Endothelial cell of umbilical vein (primary cell): Measurements from ENCODE around the gene TFDP1. TPM values are rescaled to one million over a fixed set of nuclear protein-coding genes. Genes with fewer than 3 reads are reported as not detected.

Experiments used
- BruUV-seq: library from RNA; stranded (reverse); fragments of 400-500 nt; replicated peaks from 2 replicates; lab custom pipeline; 2021; lab: Mats Ljungman, UMichigan
- CTCF ChIA-PET: fragments of 300-600, 350-600 bp; sonication (Branson Sonifier 250); formaldehyde crosslinking; loops from one replicate; lab custom pipeline; 2021; ENCODE audit warnings: antibody characterized with exemption, inconsistent platforms; lab: Charles Lee
- POLR2A ChIA-PET: fragments of 300-600, 350-600 bp; sonication (Branson Sonifier 250); formaldehyde crosslinking; loops from one replicate; lab custom pipeline; 2021; ENCODE audit warnings: antibody characterized with exemption, inconsistent platforms; lab: Charles Lee
- DNase-seq: peaks from one replicate; pipeline ENCODE4 v3.0.0-alpha.2; 2011; ENCODE audit warnings: low read depth, low spot score
- FAIRE-seq: peaks from 2 replicates; lab custom pipeline; 2011; peaks lifted over from hg19 to GRCh38; lab: Jason Lieb, UNC
- H2AFZ ChIP-seq: 2 replicates; pipeline ENCODE4 v1.6.0; 2012; ENCODE audit warnings: low read depth, low read length, control low read depth, inconsistent platforms
- H3K27ac ChIP-seq: 2 replicates; pipeline ENCODE4 v1.5.1; 2011; ENCODE audit warnings: low read depth, mild to moderate bottlenecking, control low read depth, low read length, moderate library complexity; ENCODE audit not compliant: insufficient read depth
- H3K27me3 ChIP-seq, 2 experiments: 2 replicates each; pipeline versions ENCODE4 v1.6.0 to v1.6.1; 2011; ENCODE audit warnings: low read length in 2 of 2, mixed read lengths in 1 of 2; ENCODE audit not compliant: control insufficient read depth in 2 of 2, insufficient read depth in 2 of 2
- H3K36me3 ChIP-seq, 2 experiments: 2 replicates in 1 of 2; 3 replicates in 1 of 2; pipeline ENCODE4 v1.5.1; 2011; ENCODE audit warnings: low read length in 2 of 2, mild to moderate bottlenecking in 1 of 2, moderate library complexity in 1 of 2; ENCODE audit not compliant: control insufficient read depth in 2 of 2, insufficient read depth in 2 of 2; ENCODE audit errors: extremely low read depth in 1 of 2
- H3K4me1 ChIP-seq: 3 replicates; pipeline ENCODE4 v1.5.1; 2011; ENCODE audit warnings: mild to moderate bottlenecking, low read length; ENCODE audit not compliant: control insufficient read depth, insufficient read depth; ENCODE audit errors: extremely low read depth
- H3K4me2 ChIP-seq: 2 replicates; pipeline ENCODE4 v1.6.1; 2011; ENCODE audit warnings: low read length, control low read depth, mixed read lengths; ENCODE audit not compliant: insufficient read depth
- H3K4me3 ChIP-seq, 3 experiments: fragments of 200-600 bp in 1 of 3; sonication (generic), shearing (Covaris generic) in 1 of 3; replicated peaks in 1 of 3; 2 replicates each; pipeline ENCODE4 v1.5.1; 2011 to 2016; ENCODE audit warnings: control low read depth in 3 of 3, low read length in 3 of 3, mild to moderate bottlenecking in 2 of 3, inconsistent platforms in 1 of 3, low read depth in 1 of 3, moderate library complexity in 1 of 3; ENCODE audit not compliant: insufficient read depth in 1 of 3
- H3K79me2 ChIP-seq: 2 replicates; pipeline ENCODE4 v1.6.0; 2012; ENCODE audit warnings: low read length, inconsistent platforms; ENCODE audit not compliant: control insufficient read depth, insufficient read depth
- H3K9ac ChIP-seq: replicated peaks from 2 replicates; pipeline ENCODE3; 2011; ENCODE audit warnings: low read length, control low read depth; ENCODE audit not compliant: insufficient read depth; ENCODE audit errors: extremely low read depth
- H3K9me1 ChIP-seq: replicated peaks from 3 replicates; pipeline ENCODE4 v1.6.0; 2011; ENCODE audit warnings: mild to moderate bottlenecking, low read length; ENCODE audit not compliant: control insufficient read depth, insufficient read depth; ENCODE audit errors: extremely low read depth
- H3K9me3 ChIP-seq: replicated peaks from 2 replicates; pipeline ENCODE4 v1.5.1; 2012; ENCODE audit warnings: low read length, inconsistent platforms; ENCODE audit not compliant: control insufficient read depth, insufficient read depth
- H4K20me1 ChIP-seq: replicated peaks from 2 replicates; pipeline ENCODE3; 2011; ENCODE audit warnings: mild to moderate bottlenecking, low read length; ENCODE audit not compliant: control insufficient read depth, insufficient read depth; ENCODE audit errors: extremely low read depth
- JUN ChIP-seq: IDR thresholded peaks from 2 replicates; pipeline ENCODE4 v1.6.1; 2011; ENCODE audit warnings: borderline replicate concordance, low read depth; ENCODE audit not compliant: insufficient read length, insufficient read depth
- POLR2AphosphoS5 ChIP-seq: IDR thresholded peaks from 2 replicates; pipeline ENCODE4 v1.6.1; 2012; ENCODE audit warnings: low read depth, mild to moderate bottlenecking, control low read depth, low read length, moderate library complexity; ENCODE audit not compliant: insufficient read depth
- dilution Hi-C: fragments of 300-500 bp; cut with MboI; formaldehyde crosslinking; loops from one replicate; pipeline ENCODE4 v1.15.0; 2019; ENCODE audit warnings: low sequenced_read_pairs; ENCODE audit not compliant: extremely low pct_ligation_motif_present
- intact Hi-C: fragments of 100-400 bp; cut with micrococcal nuclease; formaldehyde crosslinking; loops from one replicate; pipeline ENCODE4 v1.10.0; 2022
- polyA plus RNA-seq, 4 experiments: library from polyadenylated mRNA; depleted of rRNA in 3 of 4; stranded (reverse) in 3 of 4; unstranded in 1 of 4; fragments of >200 nt; gene quantifications; 2 replicates each; pipeline versions ENCODE4 v1.2.1 to v1.2.3, GENCODE V29; 2011 to 2012; ENCODE audit warnings: missing spikeins in 1 of 4
- total RNA-seq: library from RNA; stranded (reverse); gene quantifications from 2 replicates; pipeline ENCODE4 v1.2.3, GENCODE V29; 2021
- TF ChIP-seq, protein P1 (sequence below): IDR thresholded peaks from 2 replicates; pipeline ENCODE4 v1.6.1; 2011; ENCODE audit not compliant: insufficient read depth, insufficient read length
- TF ChIP-seq, protein P2 (sequence below), 2 donors: IDR thresholded peaks; 1 replicate in 1 of 2; 2 replicates in 1 of 2; pipeline ENCODE4 v1.5.1; 2011; ENCODE audit warnings: low read length in 2 of 2, mild to moderate bottlenecking in 2 of 2, moderate library complexity in 2 of 2, control low read depth in 1 of 2, inconsistent platforms in 1 of 2, low read depth in 1 of 2; ENCODE audit not compliant: insufficient read depth in 1 of 2; ENCODE audit errors: extremely low read depth in 1 of 2

Gene TFDP1
- total and polyA plus RNA-seq, 2 donors (not counting 3 experiments of a cell fraction or from before 2014, with no cell fraction given) = 64.3 to 137 TPM

DNA sequence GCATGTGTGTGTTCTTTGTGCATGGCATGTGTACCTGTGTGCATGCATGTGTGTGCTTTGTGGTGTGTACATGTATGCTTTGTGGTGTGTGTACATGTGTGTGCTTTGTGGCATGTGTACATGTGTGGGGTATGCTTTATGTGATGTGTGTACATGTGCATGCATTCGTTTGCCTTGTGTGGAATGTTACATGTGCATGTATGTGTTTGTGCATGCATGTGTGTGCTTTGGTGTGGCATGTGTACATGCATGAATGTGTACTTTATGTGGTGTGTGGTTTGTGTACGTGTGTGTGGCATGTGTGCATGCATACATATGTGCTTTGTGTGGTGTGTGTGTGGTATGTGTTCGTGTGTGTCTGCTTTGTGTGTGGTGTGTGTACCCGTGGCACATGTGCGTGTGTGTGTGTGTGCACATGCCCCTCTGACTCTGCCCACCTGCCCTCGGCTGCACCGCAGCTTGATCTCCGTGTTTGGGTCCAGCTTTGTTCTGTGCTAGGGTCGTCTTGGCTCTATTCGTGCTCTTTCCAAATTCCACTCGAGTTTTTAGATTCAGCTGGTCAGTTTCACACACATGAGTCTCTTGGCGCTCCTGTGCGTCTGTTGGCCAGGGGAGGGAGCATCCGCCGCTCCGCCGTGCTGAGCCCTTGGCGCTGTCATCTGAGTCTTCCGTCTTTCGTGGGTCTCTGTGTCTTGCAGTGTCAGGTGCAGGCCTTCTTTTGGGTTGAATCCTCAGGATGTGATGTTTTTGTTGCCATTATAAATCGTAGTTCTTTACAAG lies 46.5 kb upstream of the TFDP1 start:
- Histone ChIP-seq H3K4me3 (no peak overlapping the region), H3K9me3 (no peaks in the 10 kb centered on the region), H3K4me2 (no peak overlapping the region), H3K9me1 (no peaks in the 10 kb centered on the region), H3K79me2 (peaks cover 21% of the 10 kb centered on the region), H3K4me1 (no peaks in the 10 kb centered on the region), H4K20me1 (no peaks in the 10 kb centered on the region), H2AFZ (no peak overlapping the region), H3K27ac (no peak overlapping the region), H3K27me3 (no peaks in the 10 kb centered on the region), H3K36me3 (peaks cover 2 to 26% of the 10 kb centered on the region in 2 experiments), H3K9ac (no peak overlapping the region)
- FAIRE-seq (no peak), DNase-seq (no peak)
- TF ChIP-seq, protein P1, sequence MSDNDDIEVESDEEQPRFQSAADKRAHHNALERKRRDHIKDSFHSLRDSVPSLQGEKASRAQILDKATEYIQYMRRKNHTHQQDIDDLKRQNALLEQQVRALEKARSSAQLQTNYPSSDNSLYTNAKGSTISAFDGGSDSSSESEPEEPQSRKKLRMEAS = no peak
- TF ChIP-seq, protein P2, sequence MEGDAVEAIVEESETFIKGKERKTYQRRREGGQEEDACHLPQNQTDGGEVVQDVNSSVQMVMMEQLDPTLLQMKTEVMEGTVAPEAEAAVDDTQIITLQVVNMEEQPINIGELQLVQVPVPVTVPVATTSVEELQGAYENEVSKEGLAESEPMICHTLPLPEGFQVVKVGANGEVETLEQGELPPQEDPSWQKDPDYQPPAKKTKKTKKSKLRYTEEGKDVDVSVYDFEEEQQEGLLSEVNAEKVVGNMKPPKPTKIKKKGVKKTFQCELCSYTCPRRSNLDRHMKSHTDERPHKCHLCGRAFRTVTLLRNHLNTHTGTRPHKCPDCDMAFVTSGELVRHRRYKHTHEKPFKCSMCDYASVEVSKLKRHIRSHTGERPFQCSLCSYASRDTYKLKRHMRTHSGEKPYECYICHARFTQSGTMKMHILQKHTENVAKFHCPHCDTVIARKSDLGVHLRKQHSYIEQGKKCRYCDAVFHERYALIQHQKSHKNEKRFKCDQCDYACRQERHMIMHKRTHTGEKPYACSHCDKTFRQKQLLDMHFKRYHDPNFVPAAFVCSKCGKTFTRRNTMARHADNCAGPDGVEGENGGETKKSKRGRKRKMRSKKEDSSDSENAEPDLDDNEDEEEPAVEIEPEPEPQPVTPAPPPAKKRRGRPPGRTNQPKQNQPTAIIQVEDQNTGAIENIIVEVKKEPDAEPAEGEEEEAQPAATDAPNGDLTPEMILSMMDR (IDR thresholded peaks at IDR 0.05; ENCODE audit: extremely low read depth in 1 of 2, insufficient read depth in 1 of 2, low read depth in 1 of 2, low read length in 2 of 2) = no peak
- no peak for TF ChIP-seq POLR2AphosphoS5
- no peak for TF ChIP-seq JUN
- ChIA-PET CTCF (no interaction called here), POLR2A (no interaction called here)
- dilution Hi-C loops (no loop called here), intact Hi-C loops (no loop called here)
- no TSS peak for BruUV-seq
